ENCODE data around the gene DND1. TPM values are rescaled to one million over a fixed set of nuclear protein-coding genes. Genes with fewer than 3 reads are reported as not detected.
"Not testable (repeated sequence)": the region's sequence is repeated elsewhere in the genome, so short reads cannot be mapped to it uniquely, and the experiment has no call there.

The DND1 gene
- total RNA-seq, 2 experiments from 2014 or later, result 2.0 to 2.2 TPM

DNA sequence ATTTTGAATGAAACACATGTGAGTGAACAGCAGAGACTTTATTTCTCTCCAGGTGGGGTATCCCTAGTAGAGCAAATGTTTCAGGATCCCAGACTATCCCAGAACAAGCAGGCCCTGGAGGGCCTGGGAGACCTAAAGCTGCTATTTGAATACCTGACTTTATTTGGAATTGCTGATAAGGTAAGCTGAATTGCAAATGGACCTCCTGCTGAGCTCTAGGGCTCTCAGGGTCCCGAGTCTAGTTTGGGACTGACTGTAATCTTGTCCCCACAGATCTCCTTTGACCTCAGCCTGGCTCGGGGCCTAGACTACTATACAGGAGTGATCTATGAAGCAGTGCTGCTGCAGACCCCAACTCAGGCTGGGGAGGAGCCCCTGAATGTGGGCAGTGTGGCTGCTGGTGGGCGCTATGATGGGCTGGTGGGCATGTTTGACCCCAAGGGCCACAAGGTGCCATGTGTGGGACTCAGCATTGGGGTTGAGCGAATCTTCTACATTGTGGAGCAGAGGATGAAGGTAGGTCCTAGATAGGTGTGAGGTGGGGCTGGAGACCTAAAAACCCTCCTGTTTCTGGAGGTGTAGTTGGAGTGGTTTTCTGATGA, 23.6 kb upstream of the DND1 start:
- Mint-ChIP-seq H3K36me3 (ENCODE audit: low read depth) (peaks cover 69% of the 10 kb centered on the region), H3K27ac (peak overlapping the region; percentile 19), H3K9me3 (no peaks in the 10 kb centered on the region), H3K4me1 (peaks cover 41% of the 10 kb centered on the region), H3K4me3 (no peak overlapping the region), H3K27me3 (no peaks in the 10 kb centered on the region)
- ChIA-PET CTCF (interaction anchor here (1.5 to 1.7 kb wide), 2 partner anchors 10 to 351 kb away, joined by 4 read pairs; no protein-coding TSS in a partner anchor), POLR2A (no interaction called here)
- no peak for DNase-seq

DNA sequence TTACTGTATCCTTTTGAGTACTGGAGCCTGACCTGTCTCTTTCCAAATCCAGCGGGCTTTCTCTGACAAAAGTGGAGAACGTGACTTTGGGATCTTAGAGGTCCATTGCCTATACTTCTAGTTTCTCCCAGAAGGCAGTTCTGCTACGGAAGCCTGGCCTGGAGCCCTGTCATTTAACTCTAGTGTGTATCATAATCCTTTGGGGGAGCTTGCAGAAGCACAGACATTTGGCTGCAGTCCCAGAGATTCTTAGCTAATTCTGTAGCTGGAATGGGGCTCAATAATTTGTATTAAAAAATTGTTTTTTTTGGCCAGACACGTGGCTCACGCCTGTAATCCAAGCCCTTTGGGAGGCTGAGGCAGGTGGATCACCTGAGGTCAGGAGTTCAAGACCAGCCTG, 20.9 kb upstream of the DND1 start:
- ChIA-PET CTCF (interaction anchor here (0.9 to 1.2 kb wide), 2 partner anchors 17 to 348 kb away, joined by 3 to 4 read pairs; partner anchors contain the start of gene HBEGF), POLR2A (no interaction called here)
- Mint-ChIP-seq H3K27me3 (no peaks in the 10 kb centered on the region), H3K4me1 (peaks cover 41% of the 10 kb centered on the region), H3K36me3 (ENCODE audit: low read depth) (peaks cover 68% of the 10 kb centered on the region), H3K9me3 (no peaks in the 10 kb centered on the region), H3K27ac (no peak overlapping the region), H3K4me3 (no peak overlapping the region)
- no peak for DNase-seq

DNA sequence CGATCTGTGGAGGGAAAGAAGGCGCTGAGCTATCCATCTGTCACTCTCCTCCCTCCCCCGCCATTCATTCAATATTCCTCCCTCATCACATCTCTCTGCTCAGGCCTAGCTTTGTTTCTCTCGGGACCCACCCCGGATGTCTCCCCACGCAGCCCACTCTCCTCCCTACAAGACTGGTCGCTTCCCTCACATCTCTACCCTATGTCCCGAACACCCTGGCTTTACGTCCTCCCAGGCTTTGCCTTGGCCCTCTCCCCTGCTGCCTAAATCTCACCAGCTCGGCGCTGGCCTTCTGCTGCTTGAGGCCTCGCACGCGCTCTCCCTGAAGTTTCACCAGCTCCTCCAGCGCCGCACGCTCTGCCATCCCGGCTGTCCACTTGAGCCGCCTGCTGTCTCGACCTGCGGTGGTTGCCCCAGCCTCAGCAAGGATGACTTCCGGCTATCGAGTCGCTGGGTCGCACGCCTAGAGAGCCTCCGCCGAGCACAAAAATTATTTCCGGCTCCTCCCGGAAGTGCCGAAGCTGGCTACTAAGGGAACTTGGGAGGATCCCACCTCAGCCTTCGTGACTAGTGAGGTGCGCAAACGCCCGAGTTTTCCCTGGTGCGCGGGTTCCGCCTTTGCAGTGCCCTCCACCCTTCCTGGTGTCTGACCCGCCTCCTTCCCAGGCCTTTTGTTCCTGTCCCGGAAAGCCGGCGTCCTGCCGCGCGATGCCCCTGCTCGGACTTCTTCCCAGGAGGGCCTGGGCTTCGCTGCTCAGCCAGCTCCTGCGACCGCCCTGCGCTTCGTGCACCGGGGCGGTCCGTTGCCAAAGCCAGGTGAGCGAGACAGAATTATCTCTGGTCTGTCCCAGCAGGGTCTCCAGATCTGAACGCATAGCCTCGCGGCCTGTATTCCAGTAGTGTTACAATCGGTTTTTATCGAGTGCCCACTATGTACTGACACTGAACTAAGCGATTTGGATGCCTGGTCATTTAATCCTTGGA, 17.9 kb upstream of the DND1 start, which contains the start of the genes HARS1 and HARS2:
HARS1 (minus strand) TSS at position 430 of the 984 bp plus-strand sequence; CDS start at position 364, 66 bp downstream.
HARS2 (plus strand) TSS at position 515 of the 984 bp plus-strand sequence; CDS start at position 709, 194 bp downstream.
- Mint-ChIP-seq H3K4me3 (peak within 1 kb of the TSS; percentile 99), H3K9me3 (no peaks in the 10 kb centered on the region), H3K36me3 (ENCODE audit: low read depth) (peaks cover 56% of the 10 kb centered on the region), H3K27me3 (no peaks in the 10 kb centered on the region), H3K27ac (peak within 1 kb of the TSS; percentile 97), H3K4me1 (peaks cover 44% of the 10 kb centered on the region)
- DNase-seq, result peak; percentile 87
- POLR2A ChIA-PET, result interaction anchor here (0.5 to 1.1 kb wide), 4 partner anchors 9 to 44 kb away, joined by 3 read pairs; partner anchors contain the start of genes IK and NDUFA2
- CTCF ChIA-PET, result interaction anchor here (0.7 to 3.3 kb wide), 10 partner anchors 9 to 162 kb away, joined by 3 to 14 read pairs (median 3); partner anchors contain the start of genes IK, NDUFA2 and ZMAT2

DNA sequence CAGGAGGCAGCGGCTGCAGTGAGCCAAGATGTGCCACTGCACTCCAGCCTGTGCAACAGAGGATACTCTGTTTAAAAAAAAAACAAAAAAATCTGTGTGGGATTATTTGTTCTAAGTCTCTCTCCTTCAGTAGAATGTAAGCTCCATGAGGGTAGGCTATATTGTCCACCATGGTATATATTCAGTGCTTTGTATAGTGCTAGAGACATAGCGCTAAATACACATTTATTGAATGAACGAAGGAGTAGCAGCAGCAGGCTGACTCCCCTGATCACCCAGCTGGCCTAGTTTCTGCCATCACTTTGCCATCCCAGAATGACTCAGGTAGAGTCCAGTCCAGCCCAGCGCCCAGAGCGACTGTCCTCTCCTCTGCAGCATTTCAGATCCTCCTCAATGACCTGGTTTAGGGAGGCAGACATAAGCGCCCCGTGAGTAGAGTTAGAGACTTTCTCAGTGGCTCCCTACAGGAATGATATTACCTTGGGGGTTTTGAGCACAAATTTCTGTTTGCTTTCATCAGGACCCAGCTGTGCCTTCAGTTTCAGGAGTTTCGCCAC, 17.1 kb upstream of the DND1 start:
- Mint-ChIP-seq H3K9me3 (no peaks in the 10 kb centered on the region), H3K27me3 (no peaks in the 10 kb centered on the region), H3K4me3 (peak overlapping the region; percentile 99), H3K36me3 (ENCODE audit: low read depth) (peaks cover 50% of the 10 kb centered on the region), H3K27ac (peak overlapping the region; percentile 97), H3K4me1 (peaks cover 44% of the 10 kb centered on the region)
- ChIA-PET POLR2A (interaction anchor here (1.0 to 1.1 kb wide), 3 partner anchors 9 to 43 kb away, joined by 3 read pairs; partner anchors contain the start of genes IK and NDUFA2), CTCF (interaction anchor here (0.7 to 3.3 kb wide), 11 partner anchors 10 to 161 kb away, joined by 3 to 14 read pairs (median 3); partner anchors contain the start of genes IK, NDUFA2 and ZMAT2)
- no peak for DNase-seq

DNA sequence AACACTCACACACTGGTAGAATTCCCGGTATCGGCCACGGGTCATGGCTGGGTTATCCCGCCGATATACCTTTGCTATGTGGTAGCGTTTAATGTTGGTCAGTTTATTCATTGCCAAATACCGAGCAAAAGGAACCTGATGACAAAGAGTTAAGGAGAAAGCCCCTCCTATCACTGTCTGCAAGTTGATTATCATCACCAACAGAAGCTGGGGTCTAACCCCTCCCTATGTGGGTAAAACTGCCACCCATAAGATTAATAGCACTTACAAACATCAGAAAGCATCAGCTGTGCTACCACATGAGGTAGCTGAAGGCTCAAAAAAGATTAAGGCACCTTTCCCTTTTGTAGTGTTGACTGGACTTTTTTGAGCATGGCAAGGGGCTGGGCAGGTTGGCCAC, 5.6 kb upstream of the DND1 start:
- ChIA-PET CTCF (interaction anchor here (0.6 to 1.7 kb wide), 4 partner anchors 11 to 579 kb away, joined by 3 to 6 read pairs (median 4); partner anchors contain the start of genes HARS1 and HARS2), POLR2A (no interaction called here)
- no peaks in the 10 kb centered on the region for H3K27me3 Mint-ChIP-seq
- H3K27ac Mint-ChIP-seq, result no peak overlapping the region
- H3K9me3 Mint-ChIP-seq, result no peaks in the 10 kb centered on the region
- DNase-seq, result no peak
- no peak overlapping the region for H3K4me3 Mint-ChIP-seq
- H3K4me1 Mint-ChIP-seq, result peaks cover 6% of the 10 kb centered on the region
- H3K36me3 Mint-ChIP-seq (ENCODE audit: low read depth), result peaks cover 64% of the 10 kb centered on the region

DNA sequence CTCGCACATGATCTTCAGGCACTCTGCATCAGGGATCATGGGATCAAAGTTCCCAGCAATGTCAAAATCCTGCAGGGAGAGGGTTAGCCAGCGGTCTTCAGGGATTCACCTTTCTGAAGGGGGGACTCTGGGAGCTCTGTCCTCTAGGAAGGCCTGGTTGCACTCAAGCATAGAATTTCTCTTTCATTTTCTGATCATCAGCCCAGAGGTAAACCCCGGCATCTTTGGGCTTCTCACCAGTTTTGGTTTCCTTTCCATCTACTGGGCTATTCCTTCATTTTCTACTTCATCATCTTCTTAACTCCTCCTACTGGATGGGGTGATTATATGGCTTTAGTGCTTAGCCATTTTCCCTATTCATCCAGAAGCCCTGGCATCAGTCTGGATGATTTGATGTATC, 4.6 kb upstream of the DND1 start:
- H3K36me3 Mint-ChIP-seq (ENCODE audit: low read depth), result peaks cover 59% of the 10 kb centered on the region
- peaks cover 6% of the 10 kb centered on the region for H3K4me1 Mint-ChIP-seq
- ChIA-PET CTCF (interaction anchor here (1.2 to 1.9 kb wide), 4 partner anchors 10 to 33 kb away, joined by 3 to 6 read pairs (median 4); partner anchors contain the start of genes HARS1 and HARS2), POLR2A (no interaction called here)
- H3K4me3 Mint-ChIP-seq, result no peak overlapping the region
- DNase-seq, result no peak
- no peaks in the 10 kb centered on the region for H3K9me3 Mint-ChIP-seq
- H3K27me3 Mint-ChIP-seq, result no peaks in the 10 kb centered on the region
- H3K27ac Mint-ChIP-seq, result no peak overlapping the region

DNA sequence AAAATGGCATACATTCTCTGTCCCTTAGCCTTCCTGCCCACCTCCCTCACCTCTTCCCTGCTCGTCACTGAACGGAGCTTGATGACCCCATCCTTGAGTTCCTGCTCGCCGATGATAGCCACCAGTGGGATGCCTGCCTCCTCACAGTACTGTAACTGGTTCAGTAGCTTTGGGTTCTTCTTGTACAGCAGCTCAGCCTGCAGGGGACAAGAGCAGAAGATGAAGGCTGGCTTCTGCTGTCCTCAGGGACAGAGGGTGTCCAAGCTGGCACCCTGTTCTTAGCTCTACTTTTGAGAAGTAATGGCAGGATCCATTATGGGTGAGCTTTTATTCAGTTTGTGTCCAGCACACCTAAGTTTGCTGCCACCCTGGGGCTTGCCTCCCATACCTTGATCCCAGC, 1.3 kb upstream of the DND1 start:
- Mint-ChIP-seq H3K27ac (no peak overlapping the region), H3K27me3 (no peaks in the 10 kb centered on the region), H3K4me1 (peaks cover 6% of the 10 kb centered on the region), H3K9me3 (no peaks in the 10 kb centered on the region), H3K36me3 (ENCODE audit: low read depth) (peaks cover 58% of the 10 kb centered on the region), H3K4me3 (no peak overlapping the region)
- POLR2A ChIA-PET, result interaction anchor here (0.5 to 1.2 kb wide), 4 partner anchors 13 to 231 kb away, joined by 3 to 4 read pairs (median 3); no protein-coding TSS in a partner anchor
- no peak for DNase-seq
- CTCF ChIA-PET, result interaction anchor here (0.7 to 2.6 kb wide), 5 partner anchors 9 to 26 kb away, joined by 3 to 14 read pairs (median 4); partner anchors contain the start of gene ZMAT2

DNA sequence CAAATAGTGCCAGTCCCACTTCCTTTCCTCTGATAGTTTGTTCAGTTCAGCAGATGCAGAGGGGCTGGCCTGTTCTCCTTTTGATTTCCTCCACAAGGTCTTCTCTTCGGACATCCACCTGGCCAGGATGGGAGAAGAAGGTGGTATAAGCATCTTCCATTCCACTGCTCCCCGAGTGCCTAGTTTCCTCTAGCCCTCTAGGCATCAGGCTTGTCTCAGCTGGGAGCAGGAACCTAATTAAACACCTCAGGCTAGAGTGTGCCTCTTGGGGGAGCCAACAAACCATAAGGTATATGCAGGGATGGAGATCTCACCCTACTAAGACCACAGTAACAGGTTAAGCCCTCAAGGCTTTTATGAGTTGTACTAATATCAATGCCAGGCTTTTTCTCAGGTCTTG, 835 bp upstream of the DND1 start:
- Mint-ChIP-seq H3K27me3 (no peaks in the 10 kb centered on the region), H3K9me3 (no peaks in the 10 kb centered on the region), H3K36me3 (ENCODE audit: low read depth) (peaks cover 58% of the 10 kb centered on the region), H3K4me1 (peaks cover 6% of the 10 kb centered on the region), H3K27ac (no peak overlapping the region), H3K4me3 (no peak overlapping the region)
- DNase-seq, result no peak
- CTCF ChIA-PET, result interaction anchor here (1.0 to 2.6 kb wide), 5 partner anchors 8 to 28 kb away, joined by 3 to 14 read pairs (median 4); partner anchors contain the start of gene ZMAT2
- POLR2A ChIA-PET, result interaction anchor here (0.6 to 1.2 kb wide), 3 partner anchors 13 to 231 kb away, joined by 3 to 4 read pairs (median 3); no protein-coding TSS in a partner anchor

DNA sequence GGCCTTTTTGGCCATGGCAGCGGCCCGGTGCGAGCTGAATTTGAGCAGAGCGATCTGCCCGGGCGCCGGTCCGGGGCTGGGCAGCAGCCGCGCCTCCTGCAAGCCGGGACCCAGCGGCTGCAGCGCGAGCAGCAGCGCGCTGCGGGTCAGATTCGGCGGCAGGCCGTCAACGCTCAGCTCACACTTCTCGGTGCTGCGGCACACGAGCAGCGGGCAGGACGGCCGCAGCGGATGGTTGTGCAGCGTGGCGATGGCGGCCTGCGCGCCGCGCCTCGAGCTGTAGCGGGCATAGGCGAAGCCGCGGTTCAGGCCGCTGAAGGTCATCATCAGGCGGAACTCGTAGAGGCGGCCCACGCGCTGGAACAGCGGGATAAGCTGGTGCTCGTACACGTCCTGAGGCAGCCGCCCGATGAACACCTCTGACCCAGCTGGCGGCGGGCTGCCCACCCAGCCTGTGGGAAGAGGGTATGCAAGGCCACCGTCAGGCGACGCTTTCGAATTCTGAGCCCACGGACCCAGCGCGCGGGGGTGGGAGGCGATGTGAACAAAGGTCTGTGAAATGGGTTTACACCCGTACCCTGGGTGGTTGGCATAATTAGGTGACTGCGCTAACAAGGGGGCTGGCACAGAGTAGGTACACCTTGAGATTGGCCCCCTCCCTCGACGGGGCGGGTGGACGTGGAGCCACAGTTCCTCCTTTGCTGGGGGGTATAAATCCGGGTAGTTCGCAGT, 755 bp downstream of the DND1 start:
- H3K9me3 Mint-ChIP-seq, result no peaks in the 10 kb centered on the region
- ChIA-PET CTCF (interaction anchor here (0.6 kb wide), 2 partner anchors 67 to 129 kb away, joined by 3 read pairs; no protein-coding TSS in a partner anchor), POLR2A (interaction anchor here (0.6 kb wide), 1 partner anchor 239 kb away, joined by 3 read pairs; no protein-coding TSS in a partner anchor)
- peaks cover 59% of the 10 kb centered on the region for H3K36me3 Mint-ChIP-seq (ENCODE audit: low read depth)
- H3K4me3 Mint-ChIP-seq, result no peak overlapping the region
- DNase-seq, result no peak
- no peaks in the 10 kb centered on the region for H3K27me3 Mint-ChIP-seq
- H3K27ac Mint-ChIP-seq, result no peak overlapping the region
- H3K4me1 Mint-ChIP-seq, result peaks cover 6% of the 10 kb centered on the region

DNA sequence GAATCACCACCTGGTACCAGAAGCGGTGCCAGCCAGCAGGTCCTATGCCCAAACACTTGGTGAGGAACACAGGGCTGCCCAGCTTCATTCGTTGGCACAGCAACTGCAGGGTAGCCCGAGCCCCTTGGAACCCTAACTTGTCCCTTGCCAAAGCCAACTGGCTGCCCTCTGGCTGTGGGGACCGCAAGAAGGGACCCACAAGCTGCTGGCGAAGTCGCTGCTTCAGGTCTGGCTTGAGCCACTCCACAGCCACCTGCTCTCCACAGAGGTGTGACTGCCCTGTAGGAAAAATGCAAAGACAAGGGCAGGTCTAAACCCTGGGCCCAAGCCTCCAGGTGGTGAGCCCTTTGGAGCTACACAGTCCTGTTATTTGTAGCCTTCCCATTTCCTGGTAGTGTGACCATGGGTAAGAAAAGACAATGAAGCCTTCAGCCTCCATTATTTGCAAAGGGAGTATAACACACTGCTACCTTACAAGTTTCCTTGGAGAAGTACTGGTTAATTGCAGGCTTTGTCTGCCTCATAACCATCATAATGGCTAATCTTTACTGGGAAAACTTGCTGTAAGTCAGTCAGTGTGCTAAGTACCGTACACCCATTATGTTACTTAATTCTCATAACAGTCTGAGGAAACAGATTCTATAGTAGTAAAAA, 1.8 kb downstream of the DND1 start:
- no peak for DNase-seq
- Mint-ChIP-seq H3K27me3 (no peaks in the 10 kb centered on the region), H3K4me3 (no peak overlapping the region), H3K36me3 (ENCODE audit: low read depth) (peaks cover 60% of the 10 kb centered on the region), H3K27ac (no peak overlapping the region), H3K9me3 (no peaks in the 10 kb centered on the region), H3K4me1 (peaks cover 16% of the 10 kb centered on the region)
- POLR2A ChIA-PET, result interaction anchor here (0.6 kb wide), 1 partner anchor 238 kb away, joined by 3 read pairs; no protein-coding TSS in a partner anchor
- CTCF ChIA-PET, result no interaction called here

DNA sequence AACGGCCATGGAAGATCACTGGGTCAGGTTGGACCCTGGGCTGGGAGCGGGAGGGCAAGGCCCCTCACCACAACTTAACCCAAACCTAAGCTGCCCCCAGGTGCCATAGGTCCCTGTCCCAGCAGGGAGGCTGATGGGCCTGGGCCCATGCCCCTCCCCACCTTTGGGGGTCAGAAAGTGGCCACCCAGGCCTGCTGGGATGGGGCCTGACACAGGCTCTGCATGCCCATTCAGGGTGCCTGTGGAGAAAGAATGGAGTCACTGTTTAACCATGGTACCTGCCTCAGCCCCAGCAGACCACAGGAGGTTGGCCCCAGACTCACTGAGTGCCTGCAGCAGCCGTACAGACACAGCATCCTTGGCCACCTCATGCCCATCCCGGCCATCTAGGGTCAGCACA, 2.3 kb downstream of the DND1 start:
- H3K27ac Mint-ChIP-seq, DNase-seq, POLR2A ChIA-PET, H3K9me3 Mint-ChIP-seq, H3K27me3 Mint-ChIP-seq, CTCF ChIA-PET, H3K4me3 Mint-ChIP-seq: not testable (repeated sequence)
- Mint-ChIP-seq H3K4me1 (peaks cover 20% of the 10 kb centered on the region), H3K36me3 (ENCODE audit: low read depth) (peaks cover 59% of the 10 kb centered on the region)

All from activated CD4-positive, alpha-beta T cell treated with anti-CD3 and anti-CD28 coated beads, Interleukin-2, amount 10 ng/mL, durations not matched to agents 7 days and 5 days (primary cell).